Hepatocyte (in vitro differentiated cells): ENCODE data around the gene FAM180B.

Source experiments
- EZH2 ChIP-seq: fragments of 200-600 bp; sonication (generic); IDR thresholded peaks from 2 replicates; pipeline ENCODE4 v1.6.1; 2016; ENCODE audit warnings: antibody characterized with exemption, mild to moderate bottlenecking, borderline replicate concordance
- TF ChIP-seq, protein P1 (sequence below): fragments of 200-600 bp; sonication (generic); IDR thresholded peaks from 2 replicates; pipeline ENCODE4 v1.5.1; 2016; ENCODE audit warnings: antibody characterized with exemption, mild to moderate bottlenecking; ENCODE audit not compliant: poor library complexity

- TF ChIP-seq, protein P1, sequence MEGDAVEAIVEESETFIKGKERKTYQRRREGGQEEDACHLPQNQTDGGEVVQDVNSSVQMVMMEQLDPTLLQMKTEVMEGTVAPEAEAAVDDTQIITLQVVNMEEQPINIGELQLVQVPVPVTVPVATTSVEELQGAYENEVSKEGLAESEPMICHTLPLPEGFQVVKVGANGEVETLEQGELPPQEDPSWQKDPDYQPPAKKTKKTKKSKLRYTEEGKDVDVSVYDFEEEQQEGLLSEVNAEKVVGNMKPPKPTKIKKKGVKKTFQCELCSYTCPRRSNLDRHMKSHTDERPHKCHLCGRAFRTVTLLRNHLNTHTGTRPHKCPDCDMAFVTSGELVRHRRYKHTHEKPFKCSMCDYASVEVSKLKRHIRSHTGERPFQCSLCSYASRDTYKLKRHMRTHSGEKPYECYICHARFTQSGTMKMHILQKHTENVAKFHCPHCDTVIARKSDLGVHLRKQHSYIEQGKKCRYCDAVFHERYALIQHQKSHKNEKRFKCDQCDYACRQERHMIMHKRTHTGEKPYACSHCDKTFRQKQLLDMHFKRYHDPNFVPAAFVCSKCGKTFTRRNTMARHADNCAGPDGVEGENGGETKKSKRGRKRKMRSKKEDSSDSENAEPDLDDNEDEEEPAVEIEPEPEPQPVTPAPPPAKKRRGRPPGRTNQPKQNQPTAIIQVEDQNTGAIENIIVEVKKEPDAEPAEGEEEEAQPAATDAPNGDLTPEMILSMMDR = no peak
- no peak for TF ChIP-seq EZH2
Observed at GRCh38 chr11:47609675-47610074, 23.2 kb downstream of the FAM180B start.
